A549 (cell line): ENCODE measurements around the gene SETD2.

Experiments used
- BHLHE40 ChIP-seq: IDR thresholded peaks from 2 replicates; pipeline ENCODE4 v1.6.1; 2012; ENCODE audit warnings: low read depth, low read length, inconsistent platforms
- CEBPB ChIP-seq, 2 experiments: fragments of >200 bp in 1 of 2; sonication (Bioruptor Twin) in 1 of 2; formaldehyde crosslinking in 1 of 2; IDR thresholded peaks; 2 replicates each; pipeline ENCODE4 v1.6.1; 2012 to 2016
- CHD4 ChIP-seq: fragments of 200-600 bp; sonication (generic); IDR thresholded peaks from 2 replicates; pipeline ENCODE4 v1.6.1; 2016; ENCODE audit warnings: antibody characterized with exemption, mild to moderate bottlenecking, borderline replicate concordance
- EHMT2 ChIP-seq: fragments of 200-600 bp; sonication (generic); IDR thresholded peaks from 2 replicates; pipeline ENCODE4 v1.6.1; 2016; ENCODE audit warnings: antibody characterized with exemption, low read depth, mild to moderate bottlenecking, moderate library complexity
- EP300 ChIP-seq, 2 experiments: fragments of >200 bp; sonication (Bioruptor Twin); formaldehyde crosslinking; IDR thresholded peaks; 2 replicates in 1 of 2; 3 replicates in 1 of 2; pipeline ENCODE4 v1.6.1; 2016 to 2017
- POLR2A ChIP-seq: IDR thresholded peaks from 2 replicates; pipeline ENCODE4 v1.6.1; 2012; ENCODE audit warnings: mild to moderate bottlenecking, low read length
- RAD21 ChIP-seq, 2 experiments: fragments of >200 bp in 1 of 2; sonication (Bioruptor Twin) in 1 of 2; formaldehyde crosslinking in 1 of 2; IDR thresholded peaks in 1 of 2; conservative IDR thresholded peaks in 1 of 2; 2 replicates in 1 of 2; 3 replicates in 1 of 2; pipeline ENCODE4 v1.6.1; 2012 to 2018; ENCODE audit warnings: inconsistent platforms in 1 of 2
- RFX5 ChIP-seq: fragments of 450-650 bp; IDR thresholded peaks from 2 replicates; pipeline ENCODE4 v1.7.1; 2014; ENCODE audit warnings: antibody characterized with exemption, mild to moderate bottlenecking, moderate library complexity
- TF ChIP-seq, protein P1 (sequence below): IDR thresholded peaks from 2 replicates; pipeline ENCODE4 v1.6.1; 2012
- TF ChIP-seq, protein P2 (sequence below): fragments of 200-600 bp; sonication (generic); IDR thresholded peaks from 2 replicates; pipeline ENCODE4 v1.6.1; 2016; ENCODE audit warnings: antibody characterized with exemption, mild to moderate bottlenecking, moderate library complexity
- TF ChIP-seq, protein P3 (sequence below): fragments of >200 bp; sonication (Bioruptor Twin); formaldehyde crosslinking; IDR thresholded peaks from 3 replicates; pipeline ENCODE4 v1.5.1; 2016
- TF ChIP-seq, protein P4 (sequence below): IDR thresholded peaks from 2 replicates; pipeline ENCODE4 v1.6.1; 2012
- TF ChIP-seq, protein P5 (sequence below): fragments of 450-650 bp; IDR thresholded peaks from 2 replicates; pipeline ENCODE4 v1.6.1; 2014; ENCODE audit warnings: antibody characterized with exemption

DNA sequence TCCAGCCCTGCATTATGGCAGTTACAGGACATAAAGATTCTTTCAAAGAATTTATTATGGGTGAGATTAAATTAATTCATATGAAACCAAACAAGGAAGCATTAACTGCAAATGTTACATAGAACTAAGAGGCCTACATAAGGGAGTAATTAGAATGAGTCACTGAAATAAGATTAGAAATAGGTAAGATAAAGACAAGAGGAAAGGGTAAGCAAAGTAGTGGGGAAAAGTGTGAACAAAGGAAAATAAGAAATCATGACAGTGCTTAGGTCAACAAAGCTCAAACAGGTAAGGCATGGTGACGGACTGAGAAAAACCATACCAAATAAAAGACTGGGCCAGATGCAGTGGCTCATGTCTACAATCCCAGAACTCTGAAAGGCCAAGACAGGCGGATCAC, 74.3 kb downstream of the SETD2 start:
- no peak for TF ChIP-seq POLR2A
- TF ChIP-seq EP300 (IDR thresholded peaks at IDR 0.05) = no peak
- TF ChIP-seq, protein P1, sequence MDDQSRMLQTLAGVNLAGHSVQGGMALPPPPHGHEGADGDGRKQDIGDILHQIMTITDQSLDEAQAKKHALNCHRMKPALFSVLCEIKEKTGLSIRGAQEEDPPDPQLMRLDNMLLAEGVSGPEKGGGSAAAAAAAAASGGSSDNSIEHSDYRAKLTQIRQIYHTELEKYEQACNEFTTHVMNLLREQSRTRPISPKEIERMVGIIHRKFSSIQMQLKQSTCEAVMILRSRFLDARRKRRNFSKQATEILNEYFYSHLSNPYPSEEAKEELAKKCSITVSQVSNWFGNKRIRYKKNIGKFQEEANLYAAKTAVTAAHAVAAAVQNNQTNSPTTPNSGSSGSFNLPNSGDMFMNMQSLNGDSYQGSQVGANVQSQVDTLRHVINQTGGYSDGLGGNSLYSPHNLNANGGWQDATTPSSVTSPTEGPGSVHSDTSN = no peak
- TF ChIP-seq, protein P2, sequence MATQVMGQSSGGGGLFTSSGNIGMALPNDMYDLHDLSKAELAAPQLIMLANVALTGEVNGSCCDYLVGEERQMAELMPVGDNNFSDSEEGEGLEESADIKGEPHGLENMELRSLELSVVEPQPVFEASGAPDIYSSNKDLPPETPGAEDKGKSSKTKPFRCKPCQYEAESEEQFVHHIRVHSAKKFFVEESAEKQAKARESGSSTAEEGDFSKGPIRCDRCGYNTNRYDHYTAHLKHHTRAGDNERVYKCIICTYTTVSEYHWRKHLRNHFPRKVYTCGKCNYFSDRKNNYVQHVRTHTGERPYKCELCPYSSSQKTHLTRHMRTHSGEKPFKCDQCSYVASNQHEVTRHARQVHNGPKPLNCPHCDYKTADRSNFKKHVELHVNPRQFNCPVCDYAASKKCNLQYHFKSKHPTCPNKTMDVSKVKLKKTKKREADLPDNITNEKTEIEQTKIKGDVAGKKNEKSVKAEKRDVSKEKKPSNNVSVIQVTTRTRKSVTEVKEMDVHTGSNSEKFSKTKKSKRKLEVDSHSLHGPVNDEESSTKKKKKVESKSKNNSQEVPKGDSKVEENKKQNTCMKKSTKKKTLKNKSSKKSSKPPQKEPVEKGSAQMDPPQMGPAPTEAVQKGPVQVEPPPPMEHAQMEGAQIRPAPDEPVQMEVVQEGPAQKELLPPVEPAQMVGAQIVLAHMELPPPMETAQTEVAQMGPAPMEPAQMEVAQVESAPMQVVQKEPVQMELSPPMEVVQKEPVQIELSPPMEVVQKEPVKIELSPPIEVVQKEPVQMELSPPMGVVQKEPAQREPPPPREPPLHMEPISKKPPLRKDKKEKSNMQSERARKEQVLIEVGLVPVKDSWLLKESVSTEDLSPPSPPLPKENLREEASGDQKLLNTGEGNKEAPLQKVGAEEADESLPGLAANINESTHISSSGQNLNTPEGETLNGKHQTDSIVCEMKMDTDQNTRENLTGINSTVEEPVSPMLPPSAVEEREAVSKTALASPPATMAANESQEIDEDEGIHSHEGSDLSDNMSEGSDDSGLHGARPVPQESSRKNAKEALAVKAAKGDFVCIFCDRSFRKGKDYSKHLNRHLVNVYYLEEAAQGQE = no peak
- TF ChIP-seq BHLHE40 = no peak
- TF ChIP-seq, protein P3, sequence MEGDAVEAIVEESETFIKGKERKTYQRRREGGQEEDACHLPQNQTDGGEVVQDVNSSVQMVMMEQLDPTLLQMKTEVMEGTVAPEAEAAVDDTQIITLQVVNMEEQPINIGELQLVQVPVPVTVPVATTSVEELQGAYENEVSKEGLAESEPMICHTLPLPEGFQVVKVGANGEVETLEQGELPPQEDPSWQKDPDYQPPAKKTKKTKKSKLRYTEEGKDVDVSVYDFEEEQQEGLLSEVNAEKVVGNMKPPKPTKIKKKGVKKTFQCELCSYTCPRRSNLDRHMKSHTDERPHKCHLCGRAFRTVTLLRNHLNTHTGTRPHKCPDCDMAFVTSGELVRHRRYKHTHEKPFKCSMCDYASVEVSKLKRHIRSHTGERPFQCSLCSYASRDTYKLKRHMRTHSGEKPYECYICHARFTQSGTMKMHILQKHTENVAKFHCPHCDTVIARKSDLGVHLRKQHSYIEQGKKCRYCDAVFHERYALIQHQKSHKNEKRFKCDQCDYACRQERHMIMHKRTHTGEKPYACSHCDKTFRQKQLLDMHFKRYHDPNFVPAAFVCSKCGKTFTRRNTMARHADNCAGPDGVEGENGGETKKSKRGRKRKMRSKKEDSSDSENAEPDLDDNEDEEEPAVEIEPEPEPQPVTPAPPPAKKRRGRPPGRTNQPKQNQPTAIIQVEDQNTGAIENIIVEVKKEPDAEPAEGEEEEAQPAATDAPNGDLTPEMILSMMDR = no peak
- TF ChIP-seq, protein P4, sequence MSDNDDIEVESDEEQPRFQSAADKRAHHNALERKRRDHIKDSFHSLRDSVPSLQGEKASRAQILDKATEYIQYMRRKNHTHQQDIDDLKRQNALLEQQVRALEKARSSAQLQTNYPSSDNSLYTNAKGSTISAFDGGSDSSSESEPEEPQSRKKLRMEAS = no peak
- no peak for TF ChIP-seq CHD4
- no peak for TF ChIP-seq CEBPB (IDR thresholded peaks at IDR 0.05)
- no peak for TF ChIP-seq RAD21 (conservative IDR thresholded peaks at IDR 0.05 in 1 of 2, IDR thresholded peaks at IDR 0.05 in 1 of 2)
- TF ChIP-seq, protein P5, sequence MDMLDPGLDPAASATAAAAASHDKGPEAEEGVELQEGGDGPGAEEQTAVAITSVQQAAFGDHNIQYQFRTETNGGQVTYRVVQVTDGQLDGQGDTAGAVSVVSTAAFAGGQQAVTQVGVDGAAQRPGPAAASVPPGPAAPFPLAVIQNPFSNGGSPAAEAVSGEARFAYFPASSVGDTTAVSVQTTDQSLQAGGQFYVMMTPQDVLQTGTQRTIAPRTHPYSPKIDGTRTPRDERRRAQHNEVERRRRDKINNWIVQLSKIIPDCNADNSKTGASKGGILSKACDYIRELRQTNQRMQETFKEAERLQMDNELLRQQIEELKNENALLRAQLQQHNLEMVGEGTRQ = no peak
- no peak for TF ChIP-seq EHMT2
- TF ChIP-seq RFX5 = no peak
